OCI-M2 (cell line): ENCODE results near the gene SMURF1.
"Not testable (repeated sequence)": the region's sequence is repeated elsewhere in the genome, so short reads cannot be mapped to it uniquely, and the experiment has no call there.

Source experiments
- DNase-seq: peaks from one replicate; lab custom pipeline; 2025; ENCODE audit not compliant: unreplicated experiment; lab: John Stamatoyannopoulos, UW

SMURF1 gene

DNA sequence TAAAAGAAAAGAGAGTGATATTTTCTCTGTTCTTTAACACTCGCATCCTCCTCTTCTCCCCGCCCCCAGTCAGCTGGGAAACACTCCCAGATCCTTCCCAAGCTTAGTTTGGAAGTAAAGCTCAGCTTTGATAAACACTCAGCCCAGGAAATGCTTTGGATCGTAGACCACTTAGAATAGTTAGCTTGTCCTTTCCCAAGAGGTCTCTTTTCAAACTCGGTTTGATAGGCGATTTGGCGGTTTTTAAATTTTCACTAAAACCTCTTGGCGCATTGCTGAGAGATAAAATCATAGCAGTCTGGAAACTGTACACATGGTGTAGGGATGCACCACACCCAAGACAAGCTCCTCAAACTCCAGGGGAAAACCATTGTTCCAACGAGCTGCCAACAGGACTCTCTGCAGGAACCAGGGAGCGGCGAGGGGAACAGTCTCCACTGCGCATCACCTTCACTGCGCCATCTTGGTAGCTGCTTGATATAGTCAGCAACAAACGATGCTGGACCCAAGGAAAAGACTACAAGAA lies 22.3 kb downstream of the SMURF1 start:
- DNase-seq = no peak

DNA sequence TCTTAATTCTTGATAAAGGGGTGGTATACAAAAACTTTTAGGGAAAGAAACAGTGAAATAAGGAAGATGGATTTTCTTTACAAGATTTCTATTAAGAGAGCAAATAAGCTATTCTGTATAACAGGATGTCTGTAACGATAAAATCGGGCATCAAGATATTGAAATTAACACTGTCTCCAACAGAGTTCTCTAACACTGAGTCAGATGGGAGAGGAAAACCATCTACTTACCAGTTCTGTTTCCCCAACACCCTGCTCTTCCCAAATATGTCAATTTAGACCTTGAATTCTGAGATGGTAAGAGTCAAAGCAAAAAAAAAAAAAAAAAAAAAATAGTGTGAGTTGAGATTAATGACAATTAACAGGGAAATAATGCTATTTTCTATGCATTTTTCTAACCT lies 23.0 kb downstream of the SMURF1 start:
- DNase-seq = no peak

DNA sequence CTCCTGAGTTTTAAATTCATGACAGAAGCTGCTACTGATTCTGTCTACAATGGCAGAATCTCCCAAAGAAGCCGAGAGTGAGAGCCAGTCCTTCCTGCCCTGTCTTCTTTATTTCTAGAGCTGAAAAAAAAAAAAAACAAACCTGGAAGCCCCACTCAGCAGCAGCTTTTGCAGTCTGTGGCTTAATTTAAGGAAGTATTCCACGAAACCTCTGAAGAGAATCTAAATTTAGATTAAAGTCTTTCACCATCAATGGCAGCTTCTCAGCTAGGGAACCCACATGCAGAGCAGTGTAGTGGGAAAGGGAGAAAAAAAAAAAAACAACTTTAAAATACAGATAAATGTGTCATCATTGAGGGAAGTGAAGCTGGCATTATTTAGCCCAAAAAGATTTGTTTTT lies 23.4 kb downstream of the SMURF1 start:
- no peak for DNase-seq

DNA sequence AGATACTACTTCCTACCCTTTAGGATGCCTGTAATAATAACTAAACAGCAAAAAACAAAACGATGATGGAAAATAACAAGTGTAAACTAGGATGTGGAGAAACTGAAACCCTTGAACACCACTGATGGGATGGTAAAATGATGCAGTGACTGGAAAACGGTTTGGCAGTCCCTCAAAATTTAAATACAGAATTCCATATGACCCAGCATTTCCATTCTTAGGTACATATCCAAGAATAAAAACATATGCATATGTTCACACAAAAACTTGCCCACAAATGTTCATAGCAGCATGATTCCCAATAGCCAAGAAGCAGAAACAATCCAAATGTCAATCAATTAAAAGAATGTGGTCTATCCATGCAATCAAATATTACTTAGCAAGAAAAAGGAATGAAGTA lies 25.8 kb downstream of the SMURF1 start:
- no peak for DNase-seq

DNA sequence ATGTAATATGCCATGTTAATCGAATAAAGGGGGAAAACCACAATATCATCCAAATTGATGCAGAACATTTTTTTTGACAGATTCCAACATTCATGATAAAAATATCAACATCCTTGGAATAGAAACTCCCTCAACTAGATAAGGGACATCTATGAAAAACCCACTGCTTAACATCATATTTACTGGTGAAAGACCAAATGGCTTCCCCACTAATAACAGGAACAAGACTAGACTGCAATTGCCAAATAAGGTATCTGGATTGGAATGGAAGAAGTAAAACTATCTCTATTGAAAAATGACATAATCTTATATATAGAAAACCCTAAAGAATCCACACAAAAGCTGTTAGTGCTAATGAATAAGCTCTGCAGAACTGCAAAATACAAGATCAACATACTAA lies 27.8 kb downstream of the SMURF1 start:
- no peak for DNase-seq

DNA sequence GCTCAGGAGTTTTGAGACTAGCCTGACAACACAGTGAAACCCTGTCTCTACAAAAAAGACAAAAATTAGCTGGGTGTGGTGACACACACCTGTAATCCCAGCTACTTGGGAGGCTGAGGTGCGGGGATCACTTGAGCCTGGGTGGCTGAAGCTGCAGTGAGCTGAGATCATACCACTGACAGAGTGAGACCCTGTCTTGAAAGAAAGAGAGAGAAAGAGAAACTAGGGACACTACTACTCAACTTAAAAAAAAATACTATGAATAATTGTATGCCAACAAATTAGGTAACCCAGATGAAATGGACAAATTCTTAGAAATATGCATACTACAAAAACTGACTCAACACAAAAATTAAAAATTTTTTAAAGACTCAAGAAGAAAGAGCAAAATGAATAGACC lies 28.5 kb downstream of the SMURF1 start:
- DNase-seq = no peak

DNA sequence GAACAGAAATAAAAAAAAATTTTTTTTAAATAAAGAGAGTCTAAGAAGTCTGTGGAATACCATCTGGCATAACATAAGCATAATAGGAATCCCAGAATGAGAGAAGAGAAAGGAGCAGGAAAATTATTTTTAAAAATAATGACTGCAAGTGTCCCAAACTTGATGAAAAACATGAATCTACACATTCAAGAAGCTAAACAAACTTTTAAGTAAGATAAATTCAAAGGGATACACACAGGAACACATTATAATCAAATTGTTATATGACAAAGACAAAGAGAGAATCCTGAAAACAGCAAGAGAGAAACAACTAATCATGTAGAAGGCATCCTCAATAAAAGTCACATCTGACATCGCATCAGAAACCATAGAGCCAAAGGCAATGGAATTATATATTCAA lies 30.9 kb downstream of the SMURF1 start:
- DNase-seq = no peak

DNA sequence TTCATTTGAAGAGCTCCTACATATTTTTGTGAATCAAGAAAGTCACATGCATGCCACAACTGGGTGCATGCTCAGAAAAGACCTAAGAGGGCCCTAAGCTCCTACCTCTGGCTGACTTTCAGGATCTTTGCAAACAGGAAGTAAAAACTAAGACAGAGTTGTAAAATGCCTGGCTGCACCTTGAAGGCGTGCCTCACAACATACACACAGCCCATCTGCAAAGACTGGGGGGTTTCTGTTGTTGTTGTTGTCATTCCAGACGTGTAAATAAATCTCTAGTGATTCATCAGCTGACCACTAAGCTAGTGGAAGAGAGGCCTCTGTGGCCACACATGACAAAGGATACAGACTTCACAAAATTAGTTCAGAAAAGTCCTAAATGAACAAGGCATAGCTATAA lies 31.8 kb downstream of the SMURF1 start:
- DNase-seq = no peak

DNA sequence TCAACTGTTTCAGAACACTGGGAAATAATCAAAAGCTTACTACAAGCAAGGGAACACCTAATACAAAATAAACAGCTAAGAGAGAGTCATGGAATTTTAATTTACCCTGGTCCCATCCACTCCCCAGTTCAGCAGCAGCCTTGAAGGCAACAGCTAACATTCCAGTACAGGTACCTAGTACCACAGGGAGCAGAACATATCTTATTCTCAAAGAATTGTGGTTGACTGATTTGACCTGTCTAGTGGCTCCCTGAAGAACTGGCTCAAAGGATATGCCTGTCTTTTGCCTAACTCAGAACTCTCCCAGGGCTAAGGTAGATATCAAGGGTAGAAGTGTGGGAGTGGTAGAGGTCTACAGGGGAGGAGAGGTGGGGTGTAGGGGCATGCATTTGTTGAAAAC lies 32.3 kb downstream of the SMURF1 start:
- no peak for DNase-seq

DNA sequence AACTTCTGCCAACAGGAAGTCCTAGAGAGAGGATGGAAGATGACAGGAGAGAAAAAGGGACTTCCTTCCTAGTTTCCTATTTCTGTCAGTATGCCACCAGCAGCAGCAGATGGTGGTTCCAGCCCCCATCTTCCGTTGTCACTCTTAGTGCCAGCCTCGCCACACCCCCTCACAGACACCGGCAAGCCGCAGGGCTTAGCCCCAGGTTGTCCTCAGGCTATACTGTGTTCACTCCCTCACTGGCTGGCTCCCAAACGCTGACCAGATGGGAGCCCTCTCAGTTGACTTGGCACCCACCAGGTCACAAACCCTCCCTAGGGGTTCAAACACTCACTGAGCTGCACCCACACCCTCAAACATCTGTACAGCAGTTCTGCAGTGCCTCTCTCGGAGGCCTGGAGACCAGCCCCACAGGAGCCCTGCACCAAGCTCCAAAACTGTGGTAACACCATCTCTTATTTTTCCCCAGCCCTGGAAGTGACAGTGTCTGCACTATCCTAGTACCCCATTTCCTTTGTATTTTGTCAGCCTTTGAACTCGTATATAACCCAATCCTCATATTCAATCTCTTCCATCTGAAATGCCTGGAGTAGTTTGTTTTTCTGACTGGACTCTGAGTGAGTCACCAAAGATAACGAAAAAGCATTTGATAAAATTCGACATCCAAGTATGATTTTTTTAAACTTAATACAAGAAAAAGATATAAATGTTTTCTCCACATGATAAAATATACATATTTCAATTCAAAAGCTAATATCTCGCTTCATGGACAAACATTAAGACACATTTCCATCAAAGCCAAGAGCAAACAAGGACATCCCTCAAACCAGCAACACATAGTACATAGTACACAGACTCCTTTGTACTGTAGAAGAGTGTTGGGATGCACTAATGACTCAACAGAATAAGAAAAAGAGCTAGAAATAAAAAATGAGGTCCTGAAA lies 34.5 kb downstream of the SMURF1 start:
- DNase-seq = no peak

DNA sequence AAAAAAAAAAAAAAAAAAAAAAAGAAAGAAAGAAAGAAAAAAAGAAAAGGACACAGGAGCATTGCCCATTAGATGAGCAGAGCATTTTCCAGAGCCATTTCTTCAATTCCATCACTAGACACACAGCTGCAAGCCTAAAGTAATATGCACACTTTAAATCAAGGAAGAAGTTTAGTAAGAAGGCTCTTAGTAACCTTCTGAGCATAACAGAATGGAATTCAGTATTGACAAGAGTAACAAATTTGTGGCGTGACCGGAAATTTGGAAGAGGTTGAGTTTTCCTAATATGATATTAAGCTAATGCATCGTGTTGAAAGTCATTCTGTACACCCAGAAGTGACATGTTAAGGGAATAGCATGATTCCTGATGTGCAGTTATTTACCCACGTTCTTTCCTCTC lies 35.3 kb downstream of the SMURF1 start:
- no peak for DNase-seq

DNA sequence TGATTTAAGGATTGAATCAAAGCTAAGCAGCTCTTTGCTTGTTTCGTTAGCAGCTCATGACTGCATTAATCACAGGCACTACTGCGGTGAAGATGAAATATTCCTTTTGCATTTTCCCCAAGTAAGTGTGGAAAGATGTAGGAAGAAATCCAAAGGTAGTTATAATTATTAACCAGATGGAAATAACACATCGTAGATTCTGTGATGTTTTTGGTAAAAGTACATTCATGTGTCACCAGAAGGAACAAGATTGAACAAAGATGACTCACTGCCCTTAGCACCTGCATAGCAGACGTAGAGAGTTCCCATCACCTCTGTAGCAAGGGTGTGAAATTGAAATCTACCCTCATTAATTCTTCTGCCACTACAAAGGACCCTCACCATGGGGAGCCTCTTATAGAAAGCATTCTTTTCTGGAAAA lies 37.1 kb downstream of the SMURF1 start:
- DNase-seq = no peak

DNA sequence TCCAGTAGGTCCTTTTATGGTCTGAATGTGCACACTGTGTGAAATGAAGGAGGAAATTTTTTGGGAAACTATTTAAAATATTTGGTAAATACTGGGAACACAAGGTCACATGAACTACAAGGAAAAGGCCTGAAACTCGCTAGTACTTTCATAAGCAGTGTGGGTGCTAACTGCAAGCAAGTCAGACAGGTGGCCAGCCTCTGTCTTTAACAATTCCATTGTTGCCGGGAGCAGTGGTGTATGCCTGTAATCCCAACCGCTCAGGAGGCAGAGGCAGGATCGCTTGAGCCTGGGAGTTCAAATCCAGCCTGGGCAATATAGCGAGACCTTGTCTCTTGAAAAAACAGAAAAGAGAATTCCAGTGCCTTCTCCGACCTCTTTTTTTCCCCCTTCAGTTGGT lies 37.5 kb downstream of the SMURF1 start:
- DNase-seq = no peak

DNA sequence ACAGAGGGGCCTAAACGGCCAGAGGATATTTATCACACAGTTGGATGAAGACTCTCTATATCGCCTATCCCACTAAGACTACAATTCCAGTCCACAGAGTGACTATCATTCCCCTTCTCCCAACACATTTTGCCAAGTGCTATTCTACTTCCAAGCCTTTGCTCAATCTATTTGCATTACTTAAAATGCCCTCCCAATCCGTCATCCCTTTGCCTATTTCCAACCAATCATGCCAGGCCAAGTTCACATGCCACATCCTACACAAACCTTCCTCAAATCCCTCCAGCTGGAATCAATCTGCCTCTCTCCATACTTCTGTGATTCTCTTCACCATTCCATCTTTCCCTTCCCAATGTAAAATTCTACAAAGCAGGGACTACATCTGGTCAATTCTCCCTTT lies 38.2 kb downstream of the SMURF1 start:
- no peak for DNase-seq

DNA sequence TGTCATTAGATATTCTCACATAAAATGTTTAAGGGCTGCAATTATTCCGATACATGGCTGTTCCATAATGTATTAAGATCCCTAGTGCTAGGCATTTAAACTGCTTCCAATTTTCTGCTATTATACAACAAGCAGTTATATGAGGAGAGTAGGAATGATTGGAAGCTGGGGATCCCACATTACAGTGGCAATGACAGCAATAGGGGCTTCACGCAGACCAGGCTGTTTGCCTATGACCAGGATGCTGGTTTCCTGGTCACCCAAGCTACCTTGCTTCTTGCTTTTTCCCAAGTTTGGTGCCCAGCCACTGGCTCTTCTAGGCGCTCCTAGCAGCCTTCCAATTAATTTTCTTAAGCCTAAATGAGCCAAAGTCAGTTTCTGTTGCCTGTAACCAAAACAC lies 39.3 kb downstream of the SMURF1 start:
- no peak for DNase-seq

DNA sequence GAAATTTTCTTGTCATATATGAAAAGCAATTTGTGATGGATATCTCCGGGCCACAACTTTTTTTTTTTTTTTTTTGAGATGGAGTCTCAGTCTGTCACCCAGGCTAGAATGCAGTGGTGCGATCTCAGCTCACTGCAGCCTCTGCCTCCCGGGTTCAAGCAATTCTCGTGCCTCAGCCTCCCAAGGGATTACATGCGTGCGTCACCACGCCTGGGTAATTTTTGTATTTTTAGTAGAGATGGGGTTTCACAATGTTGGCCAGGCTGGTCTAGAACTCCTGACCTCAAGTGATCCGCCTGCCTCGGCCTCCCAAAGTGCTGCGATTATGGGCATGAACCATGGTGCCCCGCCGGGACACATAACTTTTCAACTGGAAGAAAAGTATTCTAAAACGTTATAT lies 40.1 kb downstream of the SMURF1 start:
- DNase-seq = not testable (repeated sequence)

DNA sequence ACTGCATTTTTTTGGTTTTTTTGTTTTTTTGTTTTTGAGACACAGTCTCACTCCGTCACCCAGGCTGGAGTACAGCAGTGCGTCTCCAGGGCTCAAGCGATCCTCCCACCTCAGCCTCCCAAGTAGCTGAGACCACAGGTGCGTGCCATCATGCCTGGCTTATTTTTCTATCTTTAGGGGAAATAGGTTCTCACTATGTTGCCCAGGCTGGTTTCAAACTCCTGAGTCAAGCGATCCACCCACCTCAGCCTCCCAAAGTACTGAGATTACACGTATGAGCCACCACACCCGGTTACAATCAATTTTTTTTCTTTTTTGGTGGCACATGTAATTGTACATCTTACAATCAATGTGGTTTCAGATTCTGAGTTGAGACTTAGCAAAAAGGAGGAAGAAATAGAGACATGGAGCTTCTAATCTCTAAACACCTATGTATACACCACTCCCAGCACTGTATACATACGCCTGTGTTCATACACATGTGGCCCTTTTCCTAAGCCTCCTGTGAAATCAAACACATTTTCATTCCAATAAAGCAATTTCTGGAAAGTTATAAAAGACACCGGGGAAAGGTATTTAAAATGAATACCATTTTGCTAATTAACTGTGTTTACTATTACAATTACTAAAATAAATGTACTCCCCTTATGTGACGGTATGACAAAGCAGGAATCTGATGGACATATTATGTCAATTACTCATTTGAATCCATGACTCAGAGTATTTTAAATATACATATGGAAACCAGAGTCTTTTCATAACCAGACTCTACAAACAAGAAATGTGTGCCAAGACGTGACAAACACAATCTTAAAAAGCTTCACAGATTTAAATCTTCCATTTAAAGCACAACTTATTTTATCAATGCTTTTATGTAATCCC lies 40.9 kb downstream of the SMURF1 start:
- no peak for DNase-seq

DNA sequence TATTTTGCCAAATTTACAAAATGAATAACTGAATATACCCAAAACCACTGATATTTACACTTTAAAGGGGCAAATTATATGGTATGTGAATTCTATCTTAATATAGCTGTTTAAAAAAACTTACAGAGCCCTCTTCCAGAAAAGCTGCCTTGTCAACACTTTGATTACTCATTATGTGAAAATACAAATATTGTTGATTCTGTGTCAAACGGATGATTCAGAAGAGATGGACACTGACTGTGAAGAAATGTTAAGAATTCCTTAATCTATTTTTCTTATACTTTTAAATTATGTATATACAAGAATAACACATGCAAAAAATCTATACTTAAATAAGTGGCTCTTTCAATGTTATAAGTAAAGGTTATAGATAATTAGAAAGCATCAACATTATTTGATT lies 41.5 kb downstream of the SMURF1 start:
- no peak for DNase-seq

DNA sequence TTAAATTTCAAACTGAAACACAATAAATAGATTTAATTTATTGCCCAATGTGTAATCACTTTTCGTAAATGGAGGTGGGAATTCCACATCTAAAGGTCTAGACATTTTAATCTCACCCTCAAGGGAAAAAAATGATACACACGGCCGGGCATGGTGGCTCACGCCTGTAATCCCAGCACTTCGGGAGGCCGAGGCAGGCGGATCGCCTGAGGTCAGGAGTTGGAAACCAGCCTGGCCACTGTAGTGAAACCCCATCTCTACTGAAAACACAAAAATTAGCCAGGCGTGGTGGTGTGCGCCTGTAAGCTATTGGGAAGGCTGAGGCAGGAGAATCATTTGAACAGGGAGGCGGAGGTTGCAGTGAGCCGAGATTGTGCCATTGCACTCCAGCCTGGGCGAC lies 42.4 kb downstream of the SMURF1 start:
- not testable (repeated sequence) for DNase-seq

DNA sequence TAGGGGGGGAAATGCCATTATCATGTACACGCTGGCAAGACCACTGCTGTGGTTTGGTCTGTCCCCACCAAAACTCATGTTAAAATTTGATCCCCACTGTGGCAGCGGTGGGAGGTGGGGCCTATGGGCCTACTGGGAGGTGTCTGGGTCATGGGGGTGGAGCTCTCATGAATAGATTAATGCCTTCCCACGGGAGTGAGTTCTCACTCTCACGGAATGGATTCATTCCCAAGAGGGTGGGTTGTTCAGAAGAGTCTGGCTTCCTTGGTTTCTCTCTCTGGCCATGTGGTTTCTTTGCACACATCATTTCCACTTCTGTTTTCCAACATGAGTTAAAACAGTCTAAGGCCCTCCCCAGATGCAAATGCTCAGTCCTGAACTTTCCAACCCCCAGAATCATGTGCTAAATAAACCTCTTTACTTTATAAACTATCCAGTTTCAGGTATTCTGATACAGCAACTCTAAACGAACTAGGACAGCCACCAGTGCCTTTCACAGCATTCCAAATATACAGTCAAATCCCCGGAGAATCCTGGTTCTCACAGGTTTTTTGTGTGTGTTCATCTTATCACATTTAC lies 44.3 kb downstream of the SMURF1 start:
- DNase-seq = no peak

DNA sequence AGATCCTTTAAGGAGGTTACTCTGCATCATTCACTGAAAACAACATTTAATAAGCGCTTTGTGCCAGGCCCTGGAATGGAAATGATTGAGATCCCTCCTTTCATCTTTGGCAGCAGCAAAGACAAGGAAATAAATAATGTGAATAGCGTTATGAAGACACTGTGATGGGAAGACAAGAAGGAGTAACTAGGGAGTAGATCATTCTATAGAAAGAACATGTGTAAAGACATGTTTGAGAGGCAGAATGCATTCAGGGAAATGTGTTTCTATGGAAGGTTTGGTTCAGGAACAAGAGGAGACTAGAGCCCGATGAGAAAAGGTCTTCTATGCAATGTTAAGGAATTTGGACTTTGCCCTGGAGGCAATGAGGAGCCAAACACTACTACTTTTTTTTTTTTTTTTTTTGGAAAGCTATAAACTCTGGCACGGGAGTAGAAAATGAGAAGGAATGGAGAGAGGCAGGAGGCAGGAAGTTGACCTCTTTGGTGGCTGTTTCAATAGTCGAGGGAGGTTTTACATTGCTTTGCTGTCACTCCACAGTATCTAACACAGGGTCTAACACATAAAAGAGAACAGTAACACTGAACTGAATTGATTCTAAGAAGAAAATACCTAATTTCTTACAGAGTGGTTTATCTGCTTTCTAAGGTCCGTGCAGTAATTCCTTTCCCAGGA lies 44.9 kb downstream of the SMURF1 start:
- DNase-seq = no peak
